ENCODE results near the gene TEX44.
"Not testable (repeated sequence)": the region's sequence is repeated elsewhere in the genome, so short reads cannot be mapped to it uniquely, and the experiment has no call there.

The TEX44 gene

DNA sequence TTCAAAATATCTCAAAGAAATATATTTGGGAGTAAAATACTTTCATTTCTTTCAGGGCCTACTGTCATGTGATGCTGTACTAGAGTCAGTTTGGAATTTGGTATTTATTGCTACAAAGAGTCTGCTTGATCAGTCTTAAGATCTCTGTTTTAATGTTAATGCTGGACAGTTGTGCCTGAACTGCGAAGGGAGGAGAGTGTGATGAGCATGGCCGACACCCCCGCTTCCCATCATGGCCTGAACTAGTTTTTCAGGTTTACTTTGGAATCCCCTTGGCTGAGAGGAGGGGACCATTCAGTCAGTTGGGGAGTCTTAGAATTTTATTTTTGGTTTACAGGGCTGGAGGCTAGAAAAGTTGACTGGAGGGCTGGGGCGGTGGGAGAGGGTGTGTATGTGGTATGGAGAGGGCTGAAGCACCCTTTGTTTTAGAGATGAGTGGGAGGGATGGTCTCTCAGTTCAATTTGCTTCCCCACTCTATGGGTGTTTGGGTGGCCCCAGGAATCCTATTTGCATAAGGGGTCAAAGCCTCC, 20.9 kb upstream of the TEX44 start:
- FAIRE-seq: no peak

DNA sequence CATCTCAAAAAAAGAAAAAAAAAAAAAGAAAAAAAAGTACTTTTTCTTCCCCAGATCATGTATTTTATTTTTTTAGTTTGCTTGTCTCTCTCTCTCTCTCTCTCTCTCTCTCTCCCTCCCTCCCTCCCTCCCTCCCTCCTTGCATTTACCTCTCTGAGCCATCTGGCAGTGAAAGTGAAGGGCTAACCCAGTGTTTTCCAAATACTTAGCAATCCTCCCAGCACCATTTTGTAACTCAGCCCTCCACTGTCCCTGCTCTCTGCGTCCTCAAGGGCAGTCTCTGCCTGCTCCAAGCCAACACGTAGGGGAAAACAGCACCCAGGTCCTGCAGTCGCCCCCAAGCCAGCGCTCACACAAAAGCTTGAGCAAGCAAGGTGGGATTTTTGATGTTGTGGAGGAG, 19.6 kb upstream of the TEX44 start:
- no peak for FAIRE-seq

DNA sequence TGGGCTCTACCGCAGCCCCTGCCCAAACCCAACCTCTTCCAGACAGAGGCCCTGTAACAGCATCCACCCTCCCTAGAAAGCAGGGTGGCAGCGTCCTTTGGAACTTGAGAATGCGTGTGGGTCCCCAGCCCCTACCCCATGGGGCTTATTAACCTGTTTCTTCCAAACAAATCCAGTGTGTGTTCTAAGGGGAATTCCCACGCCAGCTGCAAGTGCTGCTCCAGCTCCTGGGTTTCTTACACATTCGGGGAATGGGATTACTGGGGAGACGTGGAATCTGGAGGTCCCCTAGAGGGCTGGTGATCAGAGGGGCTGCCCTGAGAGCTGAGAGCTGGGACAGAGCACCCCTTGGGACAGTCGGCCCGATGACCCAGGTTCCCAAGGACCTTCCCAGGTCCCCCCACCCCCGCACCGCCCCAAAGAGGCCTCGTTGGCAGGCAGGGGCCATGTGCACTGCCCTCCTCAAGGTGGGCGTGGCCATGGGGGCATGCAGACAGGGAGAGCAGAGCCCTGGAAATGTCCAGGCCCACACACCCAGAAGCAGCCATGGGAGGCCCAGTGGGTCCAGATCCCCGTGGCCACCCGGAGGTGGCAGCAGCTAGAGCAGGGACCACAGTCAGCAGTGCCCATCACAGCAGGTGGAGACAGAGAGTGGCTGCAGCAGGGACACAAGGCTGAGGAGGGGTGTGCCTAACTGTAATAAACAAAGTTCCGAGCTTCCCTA, 18.8 kb upstream of the TEX44 start:
- no peak for FAIRE-seq

DNA sequence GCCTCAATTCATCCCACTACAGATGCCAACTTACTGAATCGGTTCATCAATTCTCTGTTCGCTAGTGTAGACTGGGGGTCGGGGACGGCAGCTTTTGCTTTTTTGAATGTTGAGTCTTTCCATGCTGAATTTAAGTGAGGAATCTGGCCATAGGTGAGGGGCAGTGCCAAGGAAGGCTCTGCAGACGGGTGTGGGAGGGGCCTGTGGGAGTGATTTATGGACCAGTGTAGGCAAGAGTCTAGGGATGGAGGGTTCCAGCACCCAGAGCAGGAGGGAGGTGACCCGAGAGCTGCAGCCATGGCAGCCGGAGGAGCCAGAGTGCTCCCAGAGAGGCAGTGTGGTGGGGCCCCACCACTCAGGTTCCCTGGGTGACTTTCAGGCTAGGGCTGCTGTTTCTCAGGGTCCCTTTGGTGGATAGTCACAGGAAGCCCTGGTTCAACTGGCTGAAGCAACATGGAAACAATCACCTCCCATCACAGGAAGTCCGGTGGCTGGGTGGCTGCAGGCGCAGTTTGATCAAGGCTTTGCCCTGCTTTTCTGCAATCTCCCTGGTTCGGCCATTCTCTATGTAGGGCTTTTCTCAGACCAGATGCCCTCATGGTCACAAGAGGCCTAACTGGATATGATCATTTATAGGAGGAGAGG, 16.9 kb upstream of the TEX44 start:
- no peak for FAIRE-seq

DNA sequence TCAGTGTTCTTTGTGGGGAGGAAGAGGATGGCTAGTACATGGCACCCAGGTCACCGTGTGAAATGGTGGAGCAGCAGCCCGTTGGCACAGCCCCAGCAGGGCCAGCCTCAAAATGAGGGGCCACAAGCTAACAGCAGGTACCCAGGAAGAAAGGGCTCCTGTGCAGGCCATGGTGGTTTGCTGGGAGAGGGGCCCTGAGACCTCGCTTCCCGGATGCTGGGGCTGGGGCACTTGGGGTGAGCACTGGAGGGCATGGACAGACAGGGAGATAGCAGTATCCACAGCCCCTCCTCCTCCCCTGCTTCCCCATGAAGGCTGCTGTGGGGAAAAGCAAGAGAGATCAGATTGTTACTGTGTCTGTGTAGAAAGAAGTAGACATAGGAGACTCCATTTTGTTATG, 16.2 kb upstream of the TEX44 start:
- FAIRE-seq: no peak

DNA sequence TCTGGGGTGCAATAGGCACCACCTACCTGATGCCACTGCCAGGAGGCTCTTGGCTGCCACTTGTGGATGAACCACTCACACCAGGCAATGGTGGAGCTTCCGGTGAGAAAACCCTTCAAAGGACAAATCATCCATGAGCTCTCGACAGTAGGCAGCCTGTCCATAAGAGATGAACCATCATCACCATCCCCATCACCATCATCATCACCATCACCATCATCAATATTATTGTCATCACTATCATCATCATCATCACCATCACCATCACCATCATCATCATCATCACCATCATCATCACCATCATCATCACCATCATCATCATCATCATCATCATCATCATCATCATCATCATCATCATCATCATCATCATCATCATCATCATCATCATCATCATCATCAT, 14.0 kb upstream of the TEX44 start:
- FAIRE-seq: not testable (repeated sequence)

DNA sequence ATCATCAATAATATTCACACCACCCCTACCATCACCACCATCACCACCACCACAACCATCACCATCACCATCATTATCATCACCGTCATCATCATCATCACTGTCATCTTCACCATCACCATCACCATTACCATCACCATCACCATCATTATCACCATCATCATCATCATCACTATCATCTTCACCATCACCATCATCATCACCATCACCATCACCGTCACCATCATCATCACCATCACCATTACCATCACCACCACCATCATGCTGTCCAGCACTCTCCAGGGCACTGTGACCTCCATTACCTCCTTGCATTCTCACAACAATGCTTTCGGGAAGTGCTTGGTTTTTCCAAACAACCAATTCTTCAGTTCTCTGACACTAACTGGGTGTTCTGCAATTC, 13.1 kb upstream of the TEX44 start:
- FAIRE-seq: no peak

DNA sequence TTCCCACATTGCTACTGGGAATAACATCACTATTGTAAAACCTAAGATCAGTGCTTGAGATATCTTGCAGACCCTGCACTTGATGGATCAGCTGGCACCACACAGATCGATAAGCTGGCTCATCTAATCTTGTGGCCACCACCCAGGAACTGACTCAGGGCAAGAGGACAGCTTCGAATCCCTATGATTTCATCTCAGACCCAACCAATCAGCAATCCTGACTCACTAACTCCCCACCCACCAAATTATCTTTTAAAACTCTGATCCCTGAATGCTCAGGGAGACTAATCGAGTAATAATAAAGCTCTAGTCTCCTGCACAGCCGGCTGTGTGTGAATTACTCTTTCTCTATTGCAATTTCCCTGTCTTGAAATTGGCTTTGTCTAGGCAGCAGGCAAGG, 11.3 kb upstream of the TEX44 start:
- no peak for FAIRE-seq

DNA sequence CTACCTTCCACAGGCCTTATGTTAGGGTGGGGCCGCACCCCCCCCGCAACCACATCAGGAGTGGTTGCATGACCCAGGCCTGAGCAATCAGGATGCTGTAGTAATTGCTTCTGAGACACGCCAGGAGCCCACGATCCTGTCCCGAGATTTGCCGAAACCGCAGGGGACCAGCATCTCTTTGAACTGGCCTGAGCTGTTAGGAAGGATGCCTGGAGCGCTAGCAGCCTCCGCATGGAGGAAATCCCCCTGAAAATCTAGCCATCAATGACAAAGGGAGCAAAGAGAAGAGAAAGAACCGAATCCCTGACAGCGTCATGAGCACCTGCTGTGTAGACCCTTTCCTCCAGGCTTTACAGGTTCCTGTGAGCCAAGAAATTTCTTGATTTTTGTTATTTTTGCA, 8.7 kb upstream of the TEX44 start:
- FAIRE-seq: no peak

DNA sequence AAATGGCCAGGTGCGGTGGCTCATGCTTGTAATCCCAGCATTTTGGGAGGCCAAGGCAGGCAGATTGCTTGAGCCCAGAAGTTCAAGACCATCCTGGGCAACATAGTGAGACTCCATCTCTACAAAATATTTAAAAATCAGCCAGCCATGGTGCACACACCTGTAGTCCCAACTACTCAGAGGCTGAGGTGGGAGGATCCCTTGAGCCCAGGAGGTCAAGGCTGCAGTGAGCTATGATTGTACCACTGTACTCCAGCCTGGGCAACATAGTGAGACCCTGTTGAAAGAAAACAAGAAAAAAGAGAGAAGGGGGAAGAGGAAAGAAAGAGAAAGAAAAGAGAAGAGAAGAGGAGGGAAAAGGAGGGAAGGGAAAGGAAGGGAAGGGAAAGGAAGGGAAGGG, 4.9 kb upstream of the TEX44 start:
- FAIRE-seq: not testable (repeated sequence)

DNA sequence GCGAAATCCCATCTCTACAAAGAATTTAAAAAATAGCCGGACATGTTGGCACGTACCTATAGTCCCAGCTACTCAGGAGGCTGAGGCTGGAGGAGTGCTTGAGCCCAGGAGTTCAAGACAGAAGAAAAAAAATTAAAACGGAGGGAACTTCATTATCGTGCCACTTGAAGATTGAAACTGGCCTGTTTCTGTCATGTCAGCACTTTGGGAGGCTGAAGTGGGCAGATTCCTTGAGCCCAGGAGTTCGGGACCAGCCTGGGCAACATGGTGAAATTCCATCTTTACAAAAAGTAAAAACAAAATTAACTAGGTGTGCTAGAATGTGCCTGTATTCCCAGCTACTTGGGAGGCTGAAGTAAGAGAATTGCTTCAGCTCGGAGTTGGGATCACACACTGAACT, 3.0 kb upstream of the TEX44 start:
- no peak for FAIRE-seq

DNA sequence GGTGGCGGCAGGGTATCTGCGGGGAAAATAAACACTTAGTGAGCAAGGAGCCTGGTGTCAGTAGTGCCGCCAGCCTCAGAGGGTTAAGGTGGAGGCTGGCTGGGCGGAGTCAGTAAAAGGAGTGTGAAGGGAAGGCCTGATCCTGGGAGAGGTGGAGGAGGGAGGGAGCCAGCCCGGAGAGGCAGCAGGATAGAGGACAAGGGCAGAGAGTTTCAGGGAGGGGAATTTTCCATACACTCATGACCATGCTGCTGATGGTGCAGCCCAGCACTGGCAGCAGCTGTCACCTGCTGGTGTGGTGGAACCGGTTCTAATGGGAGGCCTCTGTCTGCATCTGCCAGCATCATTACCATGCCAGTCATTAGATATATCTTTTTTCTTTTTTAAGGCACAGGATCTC, 2.0 kb upstream of the TEX44 start:
- FAIRE-seq: no peak

DNA sequence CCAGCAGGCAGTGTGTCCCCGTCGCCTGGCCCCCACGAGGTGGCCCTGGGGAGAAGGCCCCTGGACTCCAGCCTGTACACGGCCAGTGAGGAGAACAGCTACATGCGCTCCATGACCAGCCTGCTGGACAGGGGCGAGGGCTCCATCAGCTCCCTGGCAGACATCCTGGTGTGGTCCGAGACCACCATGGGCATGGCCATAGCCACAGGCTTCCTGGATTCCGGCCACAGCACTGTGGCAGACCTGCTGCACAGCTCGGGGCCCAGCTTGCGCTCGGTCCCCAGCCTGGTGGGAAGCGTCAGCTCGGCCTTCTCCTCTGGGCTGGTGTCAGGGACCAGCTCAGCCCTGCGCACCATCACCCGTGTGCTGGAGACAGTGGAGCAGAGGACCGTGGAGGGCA, 1.0 kb downstream of the TEX44 start:
- no peak for FAIRE-seq

DNA sequence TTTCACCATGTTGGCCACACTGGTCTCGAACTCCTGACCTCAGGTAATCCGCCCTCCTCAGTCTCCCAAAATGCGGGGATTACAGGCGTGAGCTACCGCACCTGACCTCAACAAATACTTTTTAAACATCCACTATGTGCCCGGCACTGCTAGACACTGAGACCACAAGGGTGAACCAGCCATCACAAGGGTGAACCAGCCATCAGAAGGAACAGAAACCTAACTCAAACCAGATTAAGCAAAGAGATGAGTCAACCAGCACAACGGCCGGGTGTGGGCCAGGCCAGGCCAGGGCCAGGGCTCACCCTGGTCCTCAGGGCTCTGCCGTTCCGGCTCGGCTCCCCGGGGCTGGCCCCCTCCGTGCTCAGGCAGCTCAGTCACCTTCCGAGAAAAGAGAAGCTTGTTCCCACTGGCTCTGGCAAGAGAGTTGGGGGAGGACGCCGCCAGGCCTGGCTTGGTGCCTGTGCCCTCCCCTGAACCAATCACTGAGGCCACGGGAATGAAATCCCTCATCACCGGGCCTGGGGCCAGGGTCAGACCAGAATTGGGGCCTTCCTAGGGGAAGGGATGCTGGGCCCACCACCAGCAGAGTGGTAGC, 4.4 kb downstream of the TEX44 start:
- no peak for FAIRE-seq

DNA sequence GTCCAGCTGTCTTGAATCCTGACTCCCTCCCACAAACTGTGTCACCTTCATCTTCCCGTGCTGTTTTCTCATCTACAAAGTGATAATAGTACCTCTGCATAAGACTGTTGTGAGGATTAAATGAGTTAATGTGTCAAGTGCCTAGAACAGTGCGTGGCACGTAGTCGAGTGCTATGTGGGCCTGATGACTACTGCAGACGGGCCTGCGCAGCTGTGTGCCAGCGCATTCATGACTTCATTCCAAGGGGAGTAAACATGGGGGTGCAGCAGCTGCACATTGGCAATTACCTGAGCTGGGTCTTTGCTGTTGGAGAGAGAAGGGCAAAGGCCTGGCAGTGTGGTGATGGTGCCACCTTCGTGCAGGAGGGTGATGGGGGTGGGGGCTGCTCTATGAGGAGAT, 5.0 kb downstream of the TEX44 start:
- FAIRE-seq: no peak

DNA sequence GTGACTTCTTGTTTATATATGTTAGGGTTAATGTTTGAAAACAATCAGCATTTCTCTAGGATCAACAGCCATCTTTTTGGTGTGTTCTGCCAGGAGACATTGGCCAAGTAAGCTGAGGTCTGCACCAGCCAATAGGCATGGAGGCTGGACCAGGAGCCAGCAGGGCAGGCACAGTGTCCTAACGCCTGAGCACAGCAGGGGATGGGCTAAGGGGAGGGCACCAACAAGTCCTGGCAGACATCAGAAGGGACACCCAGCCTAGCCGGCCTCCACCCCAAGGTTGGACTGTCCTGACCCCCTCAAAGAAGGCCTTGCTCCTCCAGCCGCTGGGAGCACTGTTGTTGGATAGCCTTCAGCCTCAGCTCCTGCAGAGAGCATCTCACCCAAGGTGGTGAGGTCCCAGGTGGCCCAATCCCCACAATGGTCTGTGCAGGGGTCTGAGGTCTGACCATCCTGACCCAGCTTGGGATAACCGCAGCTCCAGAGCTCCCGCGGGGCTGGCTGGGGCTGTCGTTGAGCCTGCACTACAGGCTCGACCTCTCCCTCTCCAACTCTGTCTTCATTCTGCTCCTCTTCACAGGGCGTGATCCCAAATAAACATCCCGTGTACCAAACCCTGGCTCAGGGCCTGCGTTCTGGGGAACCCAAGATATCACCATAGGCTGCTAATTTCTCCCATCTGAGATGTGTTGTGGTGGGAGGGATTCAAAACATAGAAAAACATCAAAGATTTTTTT, 8.1 kb downstream of the TEX44 start:
- FAIRE-seq: no peak

DNA sequence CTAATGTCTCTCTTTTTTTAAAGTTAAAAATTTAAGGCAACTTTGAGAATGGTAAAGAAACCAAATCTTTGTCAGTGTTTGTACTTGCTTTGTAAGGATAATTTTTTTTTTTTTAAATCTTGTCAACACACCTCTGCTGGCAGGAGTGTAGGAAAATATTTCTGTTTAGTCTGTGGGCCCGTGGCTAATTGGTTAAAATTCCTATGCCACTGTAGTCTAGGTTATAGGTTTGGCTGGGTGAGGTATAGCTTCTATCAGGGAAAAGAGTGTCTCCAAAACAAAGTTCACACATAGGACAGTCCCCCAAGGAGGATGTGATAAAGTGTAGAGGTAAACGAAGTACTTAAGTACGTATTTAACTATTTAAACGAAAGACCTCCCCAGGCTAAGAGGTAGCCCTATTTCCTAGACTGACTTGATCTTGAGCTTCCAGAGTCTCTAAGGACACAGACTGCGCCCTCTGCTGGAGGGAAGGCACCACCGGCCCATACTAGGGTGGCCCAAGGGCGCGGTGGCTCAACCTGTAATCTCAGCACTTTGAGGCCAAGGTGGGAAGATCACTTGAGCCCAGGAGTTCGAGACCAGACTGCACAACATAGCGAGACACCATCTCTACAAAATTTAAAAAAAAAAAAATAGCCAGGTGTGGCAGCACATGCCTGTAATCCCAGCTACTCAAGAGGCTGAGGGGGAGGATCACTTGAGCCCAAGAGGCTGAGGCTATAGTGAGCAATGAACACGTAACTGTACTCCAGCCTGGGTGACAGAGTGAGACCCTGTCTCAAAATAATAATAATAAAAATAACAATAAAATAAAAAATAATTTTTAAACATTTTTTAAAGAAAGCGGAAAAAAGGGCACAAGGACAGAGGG, 8.9 kb downstream of the TEX44 start:
- FAIRE-seq: peak; percentile 78

DNA sequence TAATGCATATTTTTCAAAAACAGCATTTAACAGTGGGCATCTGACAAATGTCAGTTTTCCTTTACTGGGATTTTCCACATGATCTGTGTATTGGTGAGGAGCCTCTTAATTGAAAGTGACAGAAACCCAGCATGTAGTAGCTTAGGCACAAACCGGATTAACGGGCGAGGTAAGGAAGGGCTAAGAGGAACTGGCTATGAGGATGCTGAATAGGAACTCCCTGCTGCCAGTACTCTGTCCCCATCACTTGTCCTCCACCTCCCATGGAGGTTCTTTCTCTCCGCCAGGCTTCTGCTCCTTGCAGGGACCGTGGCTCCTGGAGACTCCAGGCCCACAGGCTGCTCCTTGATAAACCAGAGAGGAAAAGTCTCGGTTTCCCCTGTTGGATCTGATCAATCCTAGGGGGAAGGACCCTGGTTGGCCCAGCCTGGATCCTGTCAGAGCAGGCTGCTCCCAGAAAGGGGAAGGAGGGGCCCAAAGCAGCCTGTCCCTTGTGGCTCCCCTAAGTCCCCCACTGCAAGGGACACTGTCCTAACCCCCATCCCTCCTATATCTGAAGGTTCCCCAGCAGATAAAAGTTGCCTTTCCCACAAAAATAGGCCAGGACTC, 10.3 kb downstream of the TEX44 start:
- no peak for FAIRE-seq

DNA sequence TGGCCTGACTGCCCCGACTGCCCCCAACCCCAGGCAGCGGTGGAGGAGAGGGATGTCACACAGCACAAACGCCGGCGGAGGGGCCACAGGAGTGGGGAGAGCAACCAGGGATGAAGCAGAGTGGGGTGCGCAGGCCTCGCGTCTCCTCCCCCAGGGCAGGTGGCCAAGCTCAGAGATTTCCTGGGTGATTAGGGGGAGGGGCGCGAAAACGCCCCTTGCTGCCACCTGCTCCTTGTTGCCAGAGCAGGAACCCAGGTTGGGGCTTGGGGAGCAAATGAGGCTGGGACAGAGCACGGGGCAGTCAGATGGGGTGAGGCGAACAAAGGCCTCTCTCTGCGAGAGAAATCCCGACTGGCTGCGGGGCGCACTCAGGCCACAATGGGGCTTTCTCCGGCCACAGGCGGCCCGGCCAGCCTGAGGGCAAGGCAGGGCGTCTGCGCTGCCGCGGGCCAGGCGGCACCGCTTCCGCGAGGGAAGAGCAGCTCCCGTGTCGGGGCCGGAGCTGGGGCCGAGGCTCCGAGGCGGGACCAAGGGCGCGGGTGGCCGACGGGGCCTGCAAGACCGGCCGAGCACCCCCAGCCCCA, 11.5 kb downstream of the TEX44 start:
- no peak for FAIRE-seq

DNA sequence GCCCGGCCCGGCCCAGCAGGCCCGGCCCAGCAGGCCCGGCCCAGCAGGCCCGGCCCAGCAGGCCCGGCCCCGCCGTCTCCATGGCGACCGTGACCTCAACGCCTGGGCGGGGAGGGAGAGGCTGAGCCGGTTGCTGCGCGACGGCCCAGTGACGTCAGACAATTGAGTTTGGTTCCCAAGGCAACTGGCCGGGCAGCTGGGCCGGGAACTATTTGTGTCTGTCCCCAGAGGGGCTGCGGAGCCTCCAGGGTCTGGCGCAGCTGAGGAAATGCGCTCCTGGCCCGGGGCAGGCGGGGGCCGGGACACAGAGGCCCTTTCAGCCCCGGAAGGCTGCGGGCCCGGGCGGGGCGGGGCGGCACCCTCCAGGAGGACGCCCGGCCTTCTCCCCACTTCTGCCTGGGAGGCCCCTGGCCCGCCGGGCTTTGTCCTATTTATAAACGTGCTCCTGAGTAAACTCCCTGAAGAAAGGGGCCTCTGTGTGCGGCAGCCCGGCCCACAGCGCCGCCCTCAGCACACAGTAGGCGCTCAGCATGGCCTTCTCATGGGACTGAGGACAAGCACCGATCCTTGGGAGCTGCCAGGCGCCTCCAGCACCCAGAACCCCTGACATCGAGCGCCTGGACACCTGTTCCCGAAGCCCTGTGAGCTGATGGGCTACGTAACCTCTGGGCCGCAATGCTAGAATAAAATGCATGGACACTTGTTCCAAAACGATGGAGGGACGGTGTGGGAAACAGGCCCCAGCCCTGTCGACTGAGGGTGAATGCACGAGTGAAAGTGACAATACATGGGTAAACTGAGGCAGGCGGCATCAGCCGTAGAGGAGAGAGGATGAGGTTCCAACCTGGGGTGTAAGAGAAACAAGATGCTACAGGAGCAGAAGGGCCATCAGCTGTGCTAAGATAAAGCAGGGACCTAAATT, 12.3 kb downstream of the TEX44 start:
- FAIRE-seq: no peak

All from A204.1 (cell line).